IgD-negative memory B cell (primary cell): ENCODE measurements around the gene NCOA7. TPM values are rescaled to one million over a fixed set of nuclear protein-coding genes. Genes with fewer than 3 reads are reported as not detected.
"Not testable (repeated sequence)": the region's sequence is repeated elsewhere in the genome, so short reads cannot be mapped to it uniquely, and the experiment has no call there.

Experiments
- H3K27ac Mint-ChIP-seq, 3 donors: one replicate each; pipeline ENCODE4 v1.8.0; 2020 to 2022; ENCODE audit warnings: mild to moderate bottlenecking in 3 of 3, mixed read lengths in 3 of 3, moderate library complexity in 1 of 3
- H3K27me3 Mint-ChIP-seq: one replicate; pipeline ENCODE4 v1.8.0; 2021; ENCODE audit warnings: mixed read lengths
- H3K36me3 Mint-ChIP-seq: one replicate; pipeline ENCODE4 v1.8.0; 2020; ENCODE audit warnings: mild to moderate bottlenecking, mixed read lengths
- H3K4me1 Mint-ChIP-seq, 3 donors: one replicate each; pipeline ENCODE4 v1.8.0; 2020 to 2022; ENCODE audit warnings: mixed read lengths in 3 of 3, mild to moderate bottlenecking in 1 of 3
- H3K4me3 Mint-ChIP-seq, 4 donors: one replicate each; pipeline ENCODE4 v1.8.0; 2020 to 2022; ENCODE audit warnings: mild to moderate bottlenecking in 4 of 4, mixed read lengths in 4 of 4, moderate library complexity in 3 of 4
- H3K9me3 Mint-ChIP-seq, 3 donors: one replicate each; pipeline ENCODE4 v1.8.0; 2020 to 2021; ENCODE audit warnings: mixed read lengths in 3 of 3, mild to moderate bottlenecking in 1 of 3
- polyA plus RNA-seq: library from polyadenylated mRNA; unstranded; fragments of 300-500 nt; fragmentation: Illumina TruSeq; gene quantifications from one replicate; pipeline ENCODE4 v1.2.3, GENCODE V29; 2021

Gene NCOA7
- polyA plus RNA-seq, 1 donor from 2014 or later = 35.6 TPM

- Mint-ChIP-seq H3K9me3 (no peaks in the 10 kb centered on the region), H3K36me3 (peaks cover 9% of the 10 kb centered on the region), H3K27me3 (no peaks in the 10 kb centered on the region), H3K4me1 (peaks cover 5 to 10% (median 7%) of the 10 kb centered on the region in 3 donors), H3K4me3 (no peak overlapping the region), H3K27ac (no peak overlapping the region)
Measured at GRCh38 chr6:125924697-125925358, 134.1 kb downstream of the NCOA7 start.

GRCh38 chr6:125926711-125927110 lies 136.0 kb downstream of the NCOA7 start:
- H3K27ac Mint-ChIP-seq = no peak overlapping the region
- no peaks in the 10 kb centered on the region for H3K9me3 Mint-ChIP-seq
- H3K36me3 Mint-ChIP-seq = peaks cover 17% of the 10 kb centered on the region
- no peak overlapping the region for H3K4me3 Mint-ChIP-seq
- peaks cover 3 to 6% (median 5%) of the 10 kb centered on the region in 3 donors for H3K4me1 Mint-ChIP-seq
- H3K27me3 Mint-ChIP-seq = no peaks in the 10 kb centered on the region

GRCh38 chr6:125927761-125928160 lies 137.0 kb downstream of the NCOA7 start:
- Mint-ChIP-seq H3K4me3 (no peak overlapping the region), H3K27ac (peak overlapping the region in 1 of 3 donors; percentile 63)

GRCh38 chr6:125930765-125931418 lies 140.1 kb downstream of the NCOA7 start:
- H3K27me3 Mint-ChIP-seq = no peaks in the 10 kb centered on the region
- peaks cover 3 to 5% (median 5%) of the 10 kb centered on the region in 3 donors for H3K4me1 Mint-ChIP-seq
- no peak overlapping the region for H3K4me3 Mint-ChIP-seq
- H3K9me3 Mint-ChIP-seq = peaks cover 0 to 2% (median 0%) of the 10 kb centered on the region in 3 donors
- no peak overlapping the region for H3K27ac Mint-ChIP-seq
- H3K36me3 Mint-ChIP-seq = peaks cover 16% of the 10 kb centered on the region

More at GRCh38 chr6:125927761-125928160, 137.0 kb downstream of the NCOA7 start:
- peaks cover 15% of the 10 kb centered on the region for H3K36me3 Mint-ChIP-seq
- H3K9me3 Mint-ChIP-seq = no peaks in the 10 kb centered on the region
- peaks cover 3 to 7% (median 5%) of the 10 kb centered on the region in 3 donors for H3K4me1 Mint-ChIP-seq
- H3K27me3 Mint-ChIP-seq = no peaks in the 10 kb centered on the region

- Mint-ChIP-seq H3K27ac (no peak overlapping the region), H3K4me3 (no peak overlapping the region), H3K36me3 (peaks cover 16% of the 10 kb centered on the region), H3K27me3 (no peaks in the 10 kb centered on the region), H3K9me3 (peaks cover 0 to 2% (median 0%) of the 10 kb centered on the region in 3 donors), H3K4me1 (peaks cover 3 to 5% (median 5%) of the 10 kb centered on the region in 3 donors)
Measured at GRCh38 chr6:125931733-125932450, 141.1 kb downstream of the NCOA7 start.

- Mint-ChIP-seq H3K9me3 (peaks cover 0 to 2% (median 0%) of the 10 kb centered on the region in 3 donors), H3K36me3 (peaks cover 16% of the 10 kb centered on the region), H3K27ac (no peak overlapping the region), H3K4me3 (no peak overlapping the region), H3K27me3 (no peaks in the 10 kb centered on the region), H3K4me1 (peaks cover 3 to 5% (median 5%) of the 10 kb centered on the region in 3 donors)
Measured at GRCh38 chr6:125932451-125932795, 141.7 kb downstream of the NCOA7 start.

- not testable (repeated sequence) for H3K4me3 Mint-ChIP-seq, H3K27ac Mint-ChIP-seq, H3K4me1 Mint-ChIP-seq, H3K9me3 Mint-ChIP-seq, H3K27me3 Mint-ChIP-seq
- H3K36me3 Mint-ChIP-seq = peaks cover 13% of the 10 kb centered on the region
Measured at GRCh38 chr6:125935520-125935919, 144.8 kb downstream of the NCOA7 start.

GRCh38 chr6:125939026-125939425 lies 148.3 kb downstream of the NCOA7 start:
- Mint-ChIP-seq H3K4me1 (no peaks in the 10 kb centered on the region), H3K9me3 (peaks cover 0 to 2% (median 0%) of the 10 kb centered on the region in 3 donors), H3K27ac (no peak overlapping the region), H3K36me3 (peaks cover 2% of the 10 kb centered on the region), H3K4me3 (no peak overlapping the region), H3K27me3 (peaks cover 7% of the 10 kb centered on the region)

- H3K4me3 Mint-ChIP-seq = no peak overlapping the region
- peaks cover 7% of the 10 kb centered on the region for H3K27me3 Mint-ChIP-seq
- no peaks in the 10 kb centered on the region for H3K36me3 Mint-ChIP-seq
- H3K27ac Mint-ChIP-seq = no peak overlapping the region
- no peaks in the 10 kb centered on the region for H3K4me1 Mint-ChIP-seq
- H3K9me3 Mint-ChIP-seq = peaks cover 0 to 2% (median 0%) of the 10 kb centered on the region in 3 donors
Measured at GRCh38 chr6:125939791-125940190, 149.0 kb downstream of the NCOA7 start.

GRCh38 chr6:125940247-125941041 lies 149.7 kb downstream of the NCOA7 start:
- peaks cover 0 to 2% (median 0%) of the 10 kb centered on the region in 3 donors for H3K9me3 Mint-ChIP-seq
- no peak overlapping the region for H3K4me3 Mint-ChIP-seq
- H3K4me1 Mint-ChIP-seq = no peaks in the 10 kb centered on the region
- H3K36me3 Mint-ChIP-seq = no peaks in the 10 kb centered on the region
- H3K27ac Mint-ChIP-seq = no peak overlapping the region
- peaks cover 7% of the 10 kb centered on the region for H3K27me3 Mint-ChIP-seq

GRCh38 chr6:125942672-125943527 lies 152.1 kb downstream of the NCOA7 start:
- peaks cover 7% of the 10 kb centered on the region for H3K27me3 Mint-ChIP-seq
- H3K4me3 Mint-ChIP-seq = peak overlapping the region in 1 of 4 donors; percentile 33
- H3K36me3 Mint-ChIP-seq = no peaks in the 10 kb centered on the region
- H3K27ac Mint-ChIP-seq = no peak overlapping the region
- H3K9me3 Mint-ChIP-seq = no peaks in the 10 kb centered on the region
- H3K4me1 Mint-ChIP-seq = no peaks in the 10 kb centered on the region

GRCh38 chr6:125943528-125944433 lies 153.0 kb downstream of the NCOA7 start:
- peaks cover 7% of the 10 kb centered on the region for H3K27me3 Mint-ChIP-seq
- no peak overlapping the region for H3K4me3 Mint-ChIP-seq
- no peaks in the 10 kb centered on the region for H3K4me1 Mint-ChIP-seq
- H3K9me3 Mint-ChIP-seq = no peaks in the 10 kb centered on the region
- H3K36me3 Mint-ChIP-seq = no peaks in the 10 kb centered on the region
- no peak overlapping the region for H3K27ac Mint-ChIP-seq

GRCh38 chr6:125944434-125944816 lies 153.7 kb downstream of the NCOA7 start:
- Mint-ChIP-seq H3K36me3 (no peaks in the 10 kb centered on the region), H3K27ac (no peak overlapping the region), H3K9me3 (no peaks in the 10 kb centered on the region), H3K4me1 (no peaks in the 10 kb centered on the region), H3K27me3 (peaks cover 7% of the 10 kb centered on the region), H3K4me3 (no peak overlapping the region)
